ENCODE data around the gene AMH.
A peak's percentile ranks its signal among the peaks of the same experiment; 100 is the strongest.
"Not testable (repeated sequence)": the region's sequence is repeated elsewhere in the genome, so short reads cannot be mapped to it uniquely, and the experiment has no call there.

AMH gene

GRCh38 chr19:2271234-2272103 lies 22.3 kb downstream of the AMH start:
- peak in 1 of 2 donors; percentile 43 for DNase-seq

- DNase-seq = peak; percentile 56 to 89
Measured at GRCh38 chr19:2273356-2274184, 24.4 kb downstream of the AMH start.

DNA sequence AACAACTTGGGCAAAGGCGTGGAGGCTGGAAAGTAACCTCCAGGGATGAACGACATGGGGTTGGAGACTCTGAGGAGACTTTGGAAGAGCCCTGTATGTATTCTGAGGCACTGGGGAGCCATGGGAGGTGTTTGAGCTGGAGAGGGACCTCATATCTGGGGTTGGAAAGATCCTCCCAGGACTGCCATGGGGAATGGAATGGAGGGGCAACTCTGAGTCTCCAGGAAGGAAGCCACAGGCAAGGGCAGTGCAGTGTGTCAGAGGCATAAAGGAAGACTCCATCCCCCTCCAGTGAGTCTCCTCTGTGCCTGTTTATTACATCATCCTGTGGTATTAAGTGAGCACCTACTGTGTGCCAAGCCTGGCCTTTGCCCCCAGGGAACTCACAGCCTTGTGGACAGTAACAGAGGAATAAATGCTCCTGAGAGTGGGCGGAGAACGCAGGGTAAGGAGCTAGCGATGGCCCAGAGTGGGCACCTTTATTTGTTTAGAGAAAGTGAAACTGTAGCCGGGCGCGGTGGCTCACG lies 25.1 kb downstream of the AMH start:
- no peak for DNase-seq

DNA sequence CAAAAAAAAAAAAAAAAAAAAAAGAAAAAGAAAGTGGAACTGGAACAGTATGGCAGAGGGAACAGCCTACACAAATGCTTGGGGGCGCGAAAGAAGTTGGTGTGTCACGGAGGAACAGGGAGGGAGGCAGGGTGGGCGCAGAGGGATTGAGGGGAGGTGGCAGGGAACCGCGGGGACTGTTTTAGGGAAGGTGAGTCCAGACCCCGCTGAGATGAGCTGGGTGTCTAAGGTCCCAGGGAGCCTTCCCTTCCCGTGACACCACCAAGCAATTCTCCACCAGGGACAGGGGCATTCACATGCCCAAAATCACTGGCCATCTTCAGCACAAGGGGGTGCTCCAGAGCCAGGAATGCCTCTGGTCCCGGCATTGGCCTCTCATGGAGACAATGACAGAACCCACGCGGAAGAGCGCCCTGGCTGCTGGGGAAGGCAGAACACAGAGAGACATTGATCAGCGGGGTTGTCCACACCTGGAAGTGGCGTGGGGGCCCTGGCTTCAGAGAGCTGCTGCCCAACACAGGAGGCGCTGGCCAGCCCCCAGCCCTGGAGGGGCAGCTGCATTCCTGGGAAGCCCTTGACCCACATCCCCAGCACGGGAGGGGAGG lies 25.9 kb downstream of the AMH start:
- peak; percentile 67 to 80 for DNase-seq

- no peak for DNase-seq
Measured at GRCh38 chr19:2275588-2276428, 26.7 kb downstream of the AMH start.

DNA sequence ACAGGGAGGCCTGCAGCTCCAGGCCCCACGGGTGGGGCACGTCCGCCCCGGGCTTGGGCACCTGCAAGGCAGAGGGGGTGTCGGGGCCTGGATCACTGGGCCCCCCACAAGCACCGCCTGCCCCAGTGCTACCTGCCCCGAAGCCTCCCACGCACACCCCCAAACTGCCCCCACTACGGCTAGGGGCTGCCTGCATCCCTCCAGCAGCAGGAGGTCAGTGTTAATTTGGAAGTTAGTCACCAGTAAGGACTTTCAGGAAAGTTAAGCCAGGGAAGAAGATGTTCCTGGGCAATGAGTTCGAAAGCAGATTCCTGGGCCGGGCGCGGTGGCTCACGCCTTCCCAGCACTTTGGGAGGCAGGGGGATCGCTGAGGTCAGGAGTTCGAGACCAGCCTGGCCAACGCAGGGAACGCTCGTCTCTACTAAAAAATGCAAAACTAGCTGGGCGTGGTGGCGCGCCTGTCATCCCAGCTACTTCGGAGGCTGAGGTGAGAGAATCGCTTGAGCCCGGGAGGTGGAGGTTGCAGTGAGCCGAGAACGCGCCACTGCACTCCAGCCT lies 27.4 kb downstream of the AMH start:
- no peak for DNase-seq

- no peak for DNase-seq
Measured at GRCh38 chr19:2277138-2277537, 28.0 kb downstream of the AMH start.

DNA sequence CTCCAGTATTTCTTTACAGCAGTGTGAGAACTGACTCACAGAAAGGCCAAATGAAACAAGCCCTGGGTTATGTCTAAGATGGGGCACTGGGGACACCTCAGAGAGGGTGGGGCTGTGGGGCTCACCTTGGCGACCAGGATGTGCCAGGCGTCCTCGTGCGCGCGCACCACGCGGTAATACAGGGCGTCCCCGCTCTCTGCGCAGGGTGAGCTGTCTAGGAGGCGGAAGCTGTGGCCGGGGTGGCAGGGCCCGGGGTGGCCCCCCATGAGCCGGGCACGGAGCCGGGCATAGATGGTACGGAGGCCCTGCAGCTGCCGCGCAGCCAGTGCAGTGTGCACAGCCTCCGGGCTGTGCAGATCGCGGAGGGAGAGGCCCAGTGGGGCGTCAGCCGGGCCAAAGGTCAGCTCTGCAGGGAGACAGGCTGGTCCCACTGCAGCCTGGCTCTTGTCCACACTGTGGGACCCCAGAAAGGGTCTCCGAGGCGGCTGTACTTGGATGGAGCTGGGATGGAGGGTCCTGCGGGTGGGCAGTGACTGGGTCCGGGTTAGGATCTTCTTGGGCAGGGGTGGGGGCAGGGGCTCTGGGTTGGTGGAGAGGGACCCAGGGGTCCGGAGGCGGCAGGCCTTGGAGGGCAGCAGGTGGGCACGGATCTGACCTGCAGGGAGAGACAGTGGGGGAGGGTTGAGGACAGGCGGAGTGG lies 29.5 kb downstream of the AMH start:
- no peak for DNase-seq

DNA sequence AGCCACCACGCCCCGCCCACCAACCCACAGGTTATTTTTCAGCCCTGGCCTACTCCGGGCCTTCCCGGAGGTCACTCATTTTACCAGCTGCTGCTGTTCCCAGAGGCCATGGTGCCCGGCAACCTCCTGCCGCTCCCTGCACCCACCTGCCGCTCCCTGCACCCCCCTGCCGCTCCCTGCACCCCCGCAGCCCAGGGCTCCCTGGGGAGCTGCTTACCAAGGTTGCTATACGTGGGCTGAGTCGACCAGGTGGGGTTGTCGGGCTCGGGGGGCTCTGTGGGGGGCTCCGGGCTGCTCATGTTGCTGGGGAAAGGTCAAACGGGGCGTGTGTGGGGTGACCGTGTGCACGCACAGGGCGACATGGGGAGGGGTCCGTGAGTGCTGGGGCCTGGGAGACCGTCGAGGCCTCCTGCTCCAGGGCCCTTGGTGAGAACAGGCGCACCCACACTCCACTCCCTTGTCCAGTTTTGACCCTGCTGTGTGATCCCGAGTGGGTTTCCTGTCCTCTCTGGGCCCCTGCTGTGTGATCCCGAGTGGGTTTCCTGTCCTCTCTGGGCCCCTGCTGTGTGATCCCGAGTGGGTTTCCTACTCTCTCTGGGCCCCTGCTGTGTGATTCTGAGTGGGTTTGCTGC lies 31.6 kb downstream of the AMH start:
- DNase-seq = no peak

DNA sequence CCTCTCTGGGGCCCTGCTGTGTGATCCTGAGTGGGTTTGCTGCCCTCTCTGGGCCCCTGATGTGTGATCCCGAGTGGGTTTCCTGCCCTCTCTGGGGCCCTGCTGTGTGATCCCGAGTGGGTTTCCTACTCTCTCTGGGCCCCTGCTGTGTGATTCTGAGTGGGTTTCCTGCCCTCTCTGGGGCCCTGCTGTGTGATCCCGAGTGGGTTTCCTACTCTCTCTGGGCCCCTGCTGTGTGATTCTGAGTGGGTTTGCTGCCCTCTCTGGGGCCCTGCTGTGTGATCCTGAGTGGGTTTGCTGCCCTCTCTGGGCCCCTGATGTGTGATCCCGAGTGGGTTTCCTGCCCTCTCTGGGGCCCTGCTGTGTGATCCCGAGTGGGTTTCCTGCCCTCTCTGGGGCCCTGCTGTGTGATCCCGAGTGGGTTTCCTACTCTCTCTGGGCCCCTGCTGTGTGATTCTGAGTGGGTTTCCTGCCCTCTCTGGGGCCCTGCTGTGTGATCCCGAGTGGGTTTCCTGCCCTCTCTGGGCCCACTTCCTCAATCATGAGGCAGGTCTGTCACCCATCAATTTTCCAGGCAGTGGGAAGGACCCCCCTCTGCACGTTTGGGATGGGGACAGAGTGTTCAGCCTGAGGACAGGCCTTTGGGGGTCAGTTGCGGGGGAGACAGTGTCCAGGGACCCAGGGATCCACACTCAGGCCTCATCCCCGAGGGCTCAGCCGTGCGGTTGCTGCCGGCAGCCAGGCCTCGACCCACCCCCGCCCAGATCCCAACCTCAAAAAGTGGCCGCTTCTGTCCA lies 32.3 kb downstream of the AMH start:
- not testable (repeated sequence) for DNase-seq

- DNase-seq = peak; percentile 47 to 65
Measured at GRCh38 chr19:2282062-2282861, 33.1 kb downstream of the AMH start, which contains the start of gene PEAK3. Gene PEAK3, minus strand, starts transcription at chr19:2282175. Its CDS starts 1,244 bp downstream, at chr19:2280931.

- DNase-seq = no peak
Measured at GRCh38 chr19:2282862-2283237, 33.7 kb downstream of the AMH start.

DNA sequence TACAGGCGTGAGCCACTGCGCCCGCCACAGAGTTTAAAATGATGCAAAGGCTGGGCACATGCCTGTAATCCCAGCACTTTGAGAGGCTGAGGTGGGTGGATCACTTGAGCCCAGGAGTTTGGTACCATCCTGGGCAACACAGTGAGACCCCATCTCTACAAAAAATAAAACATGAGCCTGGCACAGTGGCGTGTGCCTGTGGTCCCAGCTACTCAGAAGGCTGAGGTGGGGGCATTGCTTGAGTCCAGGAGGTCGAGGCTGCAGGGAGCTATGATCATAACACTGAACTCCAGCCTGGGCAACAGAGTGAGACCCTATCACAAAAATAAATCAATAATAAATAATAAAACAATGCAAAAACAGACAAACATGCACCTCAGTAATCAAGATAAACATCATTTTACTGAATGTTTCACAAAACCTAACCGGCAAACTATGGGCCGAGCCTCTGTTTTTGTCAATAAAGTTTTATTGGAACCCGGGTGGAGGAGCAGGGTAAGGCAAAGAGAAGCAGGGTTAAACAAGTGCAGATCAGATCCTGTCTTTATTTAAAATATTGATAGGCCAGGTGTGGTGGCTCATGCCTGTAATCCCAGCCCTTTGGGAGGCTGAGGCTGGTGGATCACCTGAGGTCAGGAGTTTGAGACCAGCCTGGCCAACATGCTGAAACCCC lies 34.8 kb downstream of the AMH start:
- no peak for DNase-seq

DNA sequence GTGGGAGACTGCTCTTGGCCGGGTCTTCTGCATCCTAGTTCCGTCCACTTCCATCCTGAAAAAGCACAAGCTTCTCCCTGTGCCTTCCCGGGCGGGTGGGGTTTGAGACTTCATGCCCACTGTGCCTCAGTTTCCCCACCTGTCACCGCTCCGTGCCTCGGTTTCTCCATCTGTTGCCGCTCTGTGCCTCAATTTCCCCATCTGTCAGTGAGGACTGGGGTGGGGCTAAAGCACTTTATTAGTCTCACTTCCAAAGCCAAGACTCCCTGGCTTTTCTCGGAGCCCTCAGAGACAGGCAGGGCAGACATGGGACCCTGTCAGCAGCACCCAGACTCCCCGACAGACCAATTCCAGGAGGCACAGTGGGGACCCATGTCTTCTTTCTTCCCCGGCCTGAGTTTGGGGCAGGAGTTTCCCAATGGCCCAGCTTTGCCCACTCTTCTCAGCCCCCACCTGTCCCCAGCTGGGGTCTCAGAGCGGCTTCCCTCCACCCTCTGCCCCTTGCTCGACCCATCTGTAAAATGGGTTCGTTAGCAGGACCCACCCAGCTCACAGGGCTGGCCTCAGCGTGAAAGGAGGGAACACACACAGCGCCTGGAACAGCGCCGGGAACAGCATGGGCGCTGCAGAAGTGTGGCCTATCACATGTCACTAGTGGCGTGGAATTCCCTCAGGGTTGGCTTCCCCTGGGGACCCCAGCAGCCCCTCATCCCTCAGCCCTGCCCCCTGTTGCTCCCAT lies 37.4 kb downstream of the AMH start:
- no peak for DNase-seq

DNA sequence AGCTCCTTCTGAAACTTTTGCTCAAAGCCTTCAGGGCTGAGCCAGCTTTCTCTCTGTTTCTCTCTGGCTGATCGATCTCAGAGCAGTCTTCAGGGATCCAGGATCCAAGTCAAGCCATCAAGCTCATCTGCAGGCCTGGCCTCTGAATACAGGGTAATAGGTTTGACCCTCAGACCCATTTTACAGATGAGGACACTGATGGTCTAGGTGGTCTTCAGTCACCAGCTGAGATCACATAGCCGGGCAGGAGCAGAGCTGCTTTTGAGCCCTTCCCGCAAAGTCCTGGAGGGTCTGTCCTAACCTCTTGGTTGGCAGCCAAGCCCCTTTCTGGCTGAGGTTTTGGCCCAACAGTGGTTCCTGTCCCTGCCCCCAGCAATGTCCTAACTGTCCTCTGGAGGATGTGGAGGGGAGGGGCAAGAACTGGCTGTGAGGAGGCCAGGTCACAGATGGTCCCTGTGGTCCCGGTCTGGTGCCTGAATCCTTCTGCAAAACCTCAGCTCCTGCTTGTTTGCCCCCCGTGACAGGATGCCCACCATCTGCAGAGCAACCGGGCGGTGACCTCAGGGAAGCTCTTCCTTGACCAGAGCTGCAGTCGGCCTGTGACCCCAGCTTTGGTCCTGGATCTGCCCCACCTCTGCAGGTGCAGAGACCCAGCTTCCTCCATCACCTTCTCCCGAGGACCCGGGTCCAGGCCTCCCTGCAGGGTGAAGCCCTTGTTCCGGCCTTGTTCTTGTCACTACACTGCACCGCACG lies 38.6 kb downstream of the AMH start:
- DNase-seq = no peak

GRCh38 chr19:2288338-2288817 lies 39.3 kb downstream of the AMH start:
- DNase-seq = no peak
